GM12878 (cell line): ENCODE results near the gene LINGO1. TPM values are rescaled to one million over a fixed set of nuclear protein-coding genes. Genes with fewer than 3 reads are reported as not detected.

Experiments used
- ATAC-seq: fragments of 200-7000 bp; cut with Tn5 transposase; 3 replicates; pipeline ENCODE4 v1.9.1; 2020; ENCODE audit warnings: mild to moderate bottlenecking, moderate library complexity
- BruUV-seq: library from RNA; stranded (reverse); fragments of 400-500 nt; replicated peaks from 2 replicates; lab custom pipeline; 2021; lab: Mats Ljungman, UMichigan
- CTCF ChIA-PET: fragments of 300-600 bp; sonication (Branson Sonifier 250); formaldehyde crosslinking; extraction: SDS; loops from one replicate; lab custom pipeline; 2021; ENCODE audit warnings: inconsistent platforms; lab: Yijun Ruan, JAX
- POLR2A ChIA-PET: fragments of 350-600 bp; formaldehyde crosslinking; extraction: SDS; loops from one replicate; lab custom pipeline; 2021; ENCODE audit warnings: inconsistent platforms; lab: Charles Lee
- RAD21 ChIA-PET: fragments of 300-600 bp; sonication (Branson Sonifier 250); formaldehyde crosslinking; loops from one replicate; lab custom pipeline; 2023; ENCODE audit warnings: antibody characterized with exemption; ENCODE audit not compliant: unreplicated experiment; lab: Charles Lee
- SMC1A ChIA-PET: fragments of 300-600 bp; sonication (Branson Sonifier 250); formaldehyde crosslinking; loops from one replicate; lab custom pipeline; 2023; ENCODE audit not compliant: unreplicated experiment, uncharacterized antibody; lab: Charles Lee
- DNase-seq: peaks from one replicate; pipeline ENCODE4 v3.0.0-alpha.2; 2011; ENCODE audit warnings: low read depth, low spot score
- FAIRE-seq: peaks from 3 replicates; lab custom pipeline; 2011; peaks lifted over from hg19 to GRCh38; lab: Jason Lieb, UNC
- H2AFZ ChIP-seq: 2 replicates; pipeline ENCODE4 v1.6.0; 2011; ENCODE audit warnings: low read depth, low read length, control low read depth; ENCODE audit not compliant: control insufficient read depth
- H3K27ac ChIP-seq: 2 replicates; pipeline ENCODE4 v1.5.1; 2011; ENCODE audit warnings: control low read depth; ENCODE audit not compliant: control insufficient read depth, insufficient read depth
- H3K27me3 ChIP-seq, 2 experiments: replicated peaks in 1 of 2; 2 replicates each; pipeline versions ENCODE4 v1.6.0 to v1.6.1; 2011; ENCODE audit warnings: low read length in 1 of 2; ENCODE audit not compliant: control insufficient read depth in 2 of 2, insufficient read depth in 2 of 2
- H3K36me3 ChIP-seq, 2 experiments: 2 replicates each; pipeline ENCODE4 v1.5.1; 2011; ENCODE audit warnings: low read length in 1 of 2; ENCODE audit not compliant: control insufficient read depth in 2 of 2, insufficient read depth in 2 of 2
- H3K4me1 ChIP-seq: 2 replicates; pipeline ENCODE4 v1.6.1; 2011; ENCODE audit warnings: mild to moderate bottlenecking, low read length, moderate library complexity, mixed read lengths; ENCODE audit not compliant: control insufficient read depth, insufficient read depth
- H3K4me2 ChIP-seq: 2 replicates; pipeline ENCODE4 v1.6.0; 2011; ENCODE audit warnings: control low read depth; ENCODE audit not compliant: control insufficient read depth, insufficient read depth
- H3K4me3 ChIP-seq: fragments of 200-600 bp; sonication (generic); 2 replicates; pipeline ENCODE4 v1.5.1; 2016
- H3K79me2 ChIP-seq: 2 replicates; pipeline ENCODE4 v1.6.0; 2011; ENCODE audit warnings: low read length; ENCODE audit not compliant: control insufficient read depth, insufficient read depth
- H3K9ac ChIP-seq: 2 replicates; pipeline ENCODE4 v1.8.0; 2011; ENCODE audit warnings: low read length, control low read depth, mixed read lengths; ENCODE audit not compliant: control insufficient read depth, insufficient read depth
- H3K9me3 ChIP-seq: replicated peaks from 3 replicates; pipeline ENCODE4 v1.5.1; 2011; ENCODE audit warnings: mild to moderate bottlenecking, low read length; ENCODE audit not compliant: control insufficient read depth, insufficient read depth
- H4K20me1 ChIP-seq: 2 replicates; pipeline ENCODE4 v1.6.0; 2011; ENCODE audit not compliant: control insufficient read depth, insufficient read depth
- HSF1 ChIP-seq: fragments of 150-350 bp; IDR thresholded peaks from 2 replicates; pipeline ENCODE4 v1.6.1; 2014; ENCODE audit warnings: mild to moderate bottlenecking, low read depth, low read length
- IKZF1 ChIP-seq: fragments of 450-650 bp; conservative IDR thresholded peaks from 2 replicates; pipeline ENCODE4 v1.6.1; 2017; ENCODE audit warnings: antibody characterized with exemption, mild to moderate bottlenecking
- MTA3 ChIP-seq: IDR thresholded peaks from 2 replicates; pipeline ENCODE4 v1.6.1; 2012; ENCODE audit warnings: low read length, inconsistent platforms, borderline replicate concordance
- SMC3 ChIP-seq: IDR thresholded peaks from 2 replicates; pipeline ENCODE4 v1.6.1; 2011; ENCODE audit warnings: low read length, improper control_type of control experiment, borderline replicate concordance
- SUZ12 ChIP-seq: fragments of 200-600 bp; sonication (generic); IDR thresholded peaks from one replicate; pipeline ENCODE4 v1.6.1; 2018; ENCODE audit warnings: antibody characterized with exemption, mild to moderate bottlenecking; ENCODE audit not compliant: unreplicated experiment
- TCF12 ChIP-seq: IDR thresholded peaks from 2 replicates; pipeline ENCODE4 v1.6.1; 2011; ENCODE audit warnings: low read depth, mild to moderate bottlenecking, low read length
- ZBTB11 ChIP-seq: fragments of 450-650 bp; formaldehyde crosslinking; IDR thresholded peaks from 2 replicates; pipeline ENCODE4 v1.5.0; 2022; ENCODE audit warnings: mild to moderate bottlenecking, missing genetic modification characterization
- WGBS: methylation state at CpG from one replicate; pipeline ENCODE4 v1.1.6; 2016; ENCODE audit warnings: low lambda C conversion rate; ENCODE audit not compliant: insufficient replicate concordance, insufficient coverage; ENCODE audit errors: missing lambda C conversion rate; 5-methylcytosine and 5-hydroxymethylcytosine counted together
- in situ Hi-C: fragments of 300-500 bp; cut with MboI; formaldehyde crosslinking; loops from 9 replicates; pipeline ENCODE4 v1.14.3; 2018; ENCODE audit warnings: mixed read lengths
- intact Hi-C: fragments of 100-400 bp; cut with micrococcal nuclease; formaldehyde crosslinking; loops from one replicate; pipeline ENCODE4 v1.14.2; 2022; ENCODE audit not compliant: unreplicated experiment
- polyA plus RNA-seq, 11 experiments: library from polyadenylated mRNA; depleted of rRNA in 4 of 11; unstranded in 6 of 11; stranded (reverse) in 5 of 11; fragments of >200 nt; fragmentation: Nextera tagmentation in 4 of 11; fragmentation: Illumina TruSeq in 1 of 11; extraction: Ambion mirVana in 4 of 11; extraction: Trizol in 1 of 11; gene quantifications; 1 replicate in 1 of 11; 2 replicates in 10 of 11; pipeline versions ENCODE4 v1.2.1 to v1.2.3, GENCODE V29; 2011 to 2016; ENCODE audit warnings: inconsistent platforms in 2 of 11, missing spikeins in 2 of 11, low read depth in 1 of 11
- total RNA-seq, 4 experiments: library from RNA; depleted of rRNA in 3 of 4; stranded (reverse); fragments of >200 nt in 3 of 4; fragmentation: Illumina TruSeq in 1 of 4; extraction: Trizol in 1 of 4; gene quantifications; 2 replicates each; pipeline versions ENCODE4 v1.2.1 to v1.2.3, GENCODE V29; 2013 to 2021

LINGO1 gene
- total and polyA plus RNA-seq, 10 of the 15 experiments (the other 5 are each of a cell fraction or from before 2014, with no cell fraction given) = 0.04 to 3.9 (median 0.17) TPM; not detected in 6

GRCh38 chr15:77627067-77627466, 5.6 kb downstream of the LINGO1 start:
- DNase-seq (no peak), ATAC-seq (no peak), FAIRE-seq (no peak)
- no peak overlapping the region for H3K27ac ChIP-seq
- H3K4me2 ChIP-seq = no peak overlapping the region
- H3K4me1 ChIP-seq = no peaks in the 10 kb centered on the region
- H3K79me2 ChIP-seq = no peaks in the 10 kb centered on the region
- TF ChIP-seq MTA3 (no peak), SUZ12 (no peak), TCF12 (no peak), HSF1 (no peak), ZBTB11 (CRISPR knock-in tag) (no peak), SMC3 (no peak), IKZF1 (no peak)
- RAD21 ChIA-PET = no interaction called here
- H3K27me3 ChIP-seq = peaks cover 11 to 12% of the 10 kb centered on the region in 2 experiments
- CTCF ChIA-PET = interaction anchor here (5.0 kb wide), 1 partner anchor 10 kb away, joined by 17 read pairs; no protein-coding TSS in a partner anchor
- H3K4me3 ChIP-seq = no peak overlapping the region
- H3K36me3 ChIP-seq = no peaks in the 10 kb centered on the region
- no peaks in the 10 kb centered on the region for H3K9me3 ChIP-seq
- H2AFZ ChIP-seq = no peak overlapping the region
- WGBS = 29% methylated on average over 12 of the region's 12 CpGs
- POLR2A ChIA-PET = no interaction called here
- no peaks in the 10 kb centered on the region for H4K20me1 ChIP-seq
- intact Hi-C loops (no loop called here), in situ Hi-C loops (loop anchor here (25.0 kb wide), 1 partner anchor 185 kb away; no protein-coding TSS in a partner anchor)
- BruUV-seq = no TSS peak
- H3K9ac ChIP-seq = no peak overlapping the region
- SMC1A ChIA-PET = interaction anchor here (1.1 kb wide), 1 partner anchor 9 kb away, joined by 3 read pairs; no protein-coding TSS in a partner anchor
